Activated naive CD4-positive, alpha-beta T cell treated with anti-CD3 and anti-CD28 coated beads, Interleukin-2, amount 50 U/mL, for 24 hours (primary cell): Measurements from ENCODE around the gene DERL3.

Experiments used
- H3K27ac Mint-ChIP-seq: one replicate; pipeline ENCODE4 v1.8.0; 2021; ENCODE audit warnings: mild to moderate bottlenecking, mixed read lengths
- H3K27me3 Mint-ChIP-seq: one replicate; pipeline ENCODE4 v1.8.0; 2021; ENCODE audit warnings: mixed read lengths
- H3K36me3 Mint-ChIP-seq: one replicate; pipeline ENCODE4 v1.8.0; 2021; ENCODE audit warnings: mixed read lengths
- H3K4me1 Mint-ChIP-seq: one replicate; pipeline ENCODE4 v1.8.0; 2021; ENCODE audit warnings: mixed read lengths
- H3K4me3 Mint-ChIP-seq: one replicate; pipeline ENCODE4 v1.8.0; 2021; ENCODE audit warnings: mild to moderate bottlenecking, mixed read lengths
- H3K9me3 Mint-ChIP-seq: one replicate; pipeline ENCODE4 v1.8.0; 2021; ENCODE audit warnings: mixed read lengths

The DERL3 gene

GRCh38 chr22:23837496-23837859 is 1.3 kb downstream of the DERL3 start:
- Mint-ChIP-seq H3K4me1 (peaks cover 18% of the 10 kb centered on the region), H3K4me3 (peak overlapping the region; percentile 90), H3K36me3 (no peaks in the 10 kb centered on the region), H3K27ac (no peak overlapping the region), H3K9me3 (no peaks in the 10 kb centered on the region), H3K27me3 (no peaks in the 10 kb centered on the region)

GRCh38 chr22:23836692-23837495 is 1.9 kb downstream of the DERL3 start:
- Mint-ChIP-seq H3K27ac (no peak overlapping the region), H3K36me3 (no peaks in the 10 kb centered on the region), H3K4me3 (peak overlapping the region; percentile 90), H3K4me1 (peaks cover 18% of the 10 kb centered on the region), H3K27me3 (no peaks in the 10 kb centered on the region), H3K9me3 (no peaks in the 10 kb centered on the region)

GRCh38 chr22:23836281-23836680 is 2.5 kb downstream of the DERL3 start:
- H3K4me3 Mint-ChIP-seq = no peak overlapping the region
- no peaks in the 10 kb centered on the region for H3K27me3 Mint-ChIP-seq
- no peaks in the 10 kb centered on the region for H3K36me3 Mint-ChIP-seq
- no peak overlapping the region for H3K27ac Mint-ChIP-seq
- H3K4me1 Mint-ChIP-seq = peaks cover 18% of the 10 kb centered on the region
- no peaks in the 10 kb centered on the region for H3K9me3 Mint-ChIP-seq

- Mint-ChIP-seq H3K36me3 (peaks cover 2% of the 10 kb centered on the region), H3K27me3 (no peaks in the 10 kb centered on the region), H3K4me3 (no peak overlapping the region), H3K9me3 (no peaks in the 10 kb centered on the region), H3K27ac (peak overlapping the region; percentile 23), H3K4me1 (peaks cover 18% of the 10 kb centered on the region)
These were observed 3.2 kb downstream of the DERL3 start for GRCh38 chr22:23835484-23836144.

GRCh38 chr22:23834793-23835483 is 3.9 kb downstream of the DERL3 start:
- Mint-ChIP-seq H3K9me3 (no peaks in the 10 kb centered on the region), H3K27ac (peak overlapping the region; percentile 23), H3K27me3 (no peaks in the 10 kb centered on the region), H3K4me3 (no peak overlapping the region), H3K4me1 (peaks cover 21% of the 10 kb centered on the region), H3K36me3 (peaks cover 4% of the 10 kb centered on the region)

GRCh38 chr22:23834406-23834792 is 4.4 kb downstream of the DERL3 start:
- Mint-ChIP-seq H3K9me3 (no peaks in the 10 kb centered on the region), H3K27me3 (no peaks in the 10 kb centered on the region), H3K27ac (no peak overlapping the region), H3K36me3 (peaks cover 4% of the 10 kb centered on the region), H3K4me1 (peaks cover 20% of the 10 kb centered on the region), H3K4me3 (no peak overlapping the region)

- H3K4me3 Mint-ChIP-seq = no peak overlapping the region
- H3K9me3 Mint-ChIP-seq = no peaks in the 10 kb centered on the region
- H3K27ac Mint-ChIP-seq = no peak overlapping the region
- H3K4me1 Mint-ChIP-seq = peaks cover 16% of the 10 kb centered on the region
- no peaks in the 10 kb centered on the region for H3K27me3 Mint-ChIP-seq
- peaks cover 4% of the 10 kb centered on the region for H3K36me3 Mint-ChIP-seq
These were observed 4.9 kb downstream of the DERL3 start for GRCh38 chr22:23833911-23834317.

GRCh38 chr22:23833017-23833751 is 5.6 kb downstream of the DERL3 start:
- H3K36me3 Mint-ChIP-seq = peaks cover 4% of the 10 kb centered on the region
- no peak overlapping the region for H3K27ac Mint-ChIP-seq
- H3K4me1 Mint-ChIP-seq = peaks cover 12% of the 10 kb centered on the region
- no peaks in the 10 kb centered on the region for H3K27me3 Mint-ChIP-seq
- H3K4me3 Mint-ChIP-seq = no peak overlapping the region
- no peaks in the 10 kb centered on the region for H3K9me3 Mint-ChIP-seq

- Mint-ChIP-seq H3K36me3 (peaks cover 4% of the 10 kb centered on the region), H3K9me3 (no peaks in the 10 kb centered on the region), H3K4me1 (peaks cover 7% of the 10 kb centered on the region), H3K4me3 (no peak overlapping the region), H3K27ac (no peak overlapping the region), H3K27me3 (no peaks in the 10 kb centered on the region)
These were observed 6.4 kb downstream of the DERL3 start for GRCh38 chr22:23832226-23833016.

GRCh38 chr22:23831781-23832180 is 7.0 kb downstream of the DERL3 start:
- H3K4me1 Mint-ChIP-seq = peaks cover 3% of the 10 kb centered on the region
- H3K9me3 Mint-ChIP-seq = no peaks in the 10 kb centered on the region
- H3K27me3 Mint-ChIP-seq = no peaks in the 10 kb centered on the region
- no peak overlapping the region for H3K27ac Mint-ChIP-seq
- H3K4me3 Mint-ChIP-seq = no peak overlapping the region
- H3K36me3 Mint-ChIP-seq = peaks cover 4% of the 10 kb centered on the region

GRCh38 chr22:23831261-23831660 is 7.5 kb downstream of the DERL3 start:
- no peak overlapping the region for H3K27ac Mint-ChIP-seq
- H3K27me3 Mint-ChIP-seq = no peaks in the 10 kb centered on the region
- no peak overlapping the region for H3K4me3 Mint-ChIP-seq
- peaks cover 7% of the 10 kb centered on the region for H3K36me3 Mint-ChIP-seq
- H3K9me3 Mint-ChIP-seq = no peaks in the 10 kb centered on the region
- H3K4me1 Mint-ChIP-seq = peaks cover 3% of the 10 kb centered on the region

- Mint-ChIP-seq H3K27ac (no peak overlapping the region), H3K4me3 (no peak overlapping the region)
These were observed 8.9 kb downstream of the DERL3 start for GRCh38 chr22:23829845-23830372.

GRCh38 chr22:23828800-23829680 is 9.8 kb downstream of the DERL3 start:
- no peaks in the 10 kb centered on the region for H3K9me3 Mint-ChIP-seq
- no peaks in the 10 kb centered on the region for H3K27me3 Mint-ChIP-seq
- H3K4me1 Mint-ChIP-seq = peaks cover 3% of the 10 kb centered on the region
- H3K27ac Mint-ChIP-seq = no peak overlapping the region
- no peak overlapping the region for H3K4me3 Mint-ChIP-seq
- peaks cover 7% of the 10 kb centered on the region for H3K36me3 Mint-ChIP-seq

More at GRCh38 chr22:23829845-23830372, 8.9 kb downstream of the DERL3 start:
- Mint-ChIP-seq H3K9me3 (no peaks in the 10 kb centered on the region), H3K36me3 (peaks cover 7% of the 10 kb centered on the region), H3K27me3 (no peaks in the 10 kb centered on the region), H3K4me1 (peaks cover 3% of the 10 kb centered on the region)
